Measurements from ENCODE around the gene ZSCAN1.

ZSCAN1 gene

DNA sequence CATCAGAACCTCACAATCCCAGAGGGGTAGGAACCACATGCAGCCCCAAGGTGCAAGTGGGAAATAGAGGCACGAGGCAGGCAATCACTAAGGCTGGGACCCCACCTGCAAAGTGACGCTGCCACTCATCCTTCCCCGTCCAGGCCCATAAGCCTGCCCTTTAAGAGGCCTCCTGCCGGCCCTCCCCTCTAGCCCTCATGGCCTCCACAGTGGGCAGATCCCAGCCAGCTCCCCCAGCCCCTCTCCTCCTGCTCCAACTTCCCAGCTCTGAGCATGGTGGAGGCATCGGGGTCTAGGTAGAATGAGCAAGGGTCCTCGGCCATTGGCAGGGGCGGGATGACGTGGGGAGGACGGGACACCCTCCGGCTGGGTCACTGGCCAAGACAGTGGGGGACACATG, 61.5 kb downstream of the ZSCAN1 start:
- no peak for ATAC-seq (replicated peaks; ENCODE audit: extremely low read depth, poor library complexity, severe bottlenecking)
- no peaks in the 10 kb centered on the region for H3K27me3 Mint-ChIP-seq
- peaks cover 8% of the 10 kb centered on the region for H3K4me1 Mint-ChIP-seq
- H3K4me3 Mint-ChIP-seq, result no peak overlapping the region
- H3K9me3 Mint-ChIP-seq, result peaks cover 17% of the 10 kb centered on the region
- no peak for DNase-seq (ENCODE audit: low spot score in 2 of 2)
- peaks cover 22% of the 10 kb centered on the region for H3K36me3 Mint-ChIP-seq (ENCODE audit: insufficient read depth)
- H3K27ac Mint-ChIP-seq (ENCODE audit: low read depth), result peak overlapping the region; percentile 100

DNA sequence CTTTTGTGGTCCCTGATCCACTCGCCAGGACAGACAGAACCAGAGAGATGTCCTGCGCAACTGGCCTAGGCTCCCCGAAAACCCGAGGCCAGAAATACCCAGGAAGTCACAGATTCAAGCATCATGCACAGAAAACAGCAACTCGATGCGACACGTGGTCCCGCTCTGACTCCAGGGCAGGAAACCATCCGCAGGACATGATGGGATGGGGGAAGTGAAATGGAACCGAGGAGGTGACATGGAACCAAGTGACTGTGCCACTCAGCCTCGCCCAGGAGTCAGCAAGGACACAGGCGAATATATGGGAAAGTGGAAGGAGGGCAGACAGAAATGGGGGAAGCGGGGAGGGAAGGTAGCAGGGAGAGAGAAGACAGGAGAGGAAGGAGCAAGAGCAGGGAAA, 63.1 kb downstream of the ZSCAN1 start:
- H3K9me3 Mint-ChIP-seq, result peaks cover 17% of the 10 kb centered on the region
- H3K36me3 Mint-ChIP-seq (ENCODE audit: insufficient read depth), result peaks cover 24% of the 10 kb centered on the region
- DNase-seq (ENCODE audit: low spot score in 2 of 2) (no peak), ATAC-seq (replicated peaks; ENCODE audit: extremely low read depth, poor library complexity, severe bottlenecking) (no peak)
- peaks cover 8% of the 10 kb centered on the region for H3K4me1 Mint-ChIP-seq
- peak overlapping the region; percentile 84 for H3K4me3 Mint-ChIP-seq
- no peaks in the 10 kb centered on the region for H3K27me3 Mint-ChIP-seq
- peak overlapping the region; percentile 100 for H3K27ac Mint-ChIP-seq (ENCODE audit: low read depth)

GRCh38 chr19:58097349-58097748, 63.5 kb downstream of the ZSCAN1 start:
- Mint-ChIP-seq H3K9me3 (peaks cover 17% of the 10 kb centered on the region), H3K4me3 (peak overlapping the region; percentile 84), H3K36me3 (ENCODE audit: insufficient read depth) (peaks cover 24% of the 10 kb centered on the region), H3K27ac (ENCODE audit: low read depth) (peak overlapping the region; percentile 100), H3K27me3 (no peaks in the 10 kb centered on the region), H3K4me1 (peaks cover 8% of the 10 kb centered on the region)
- no peak for ATAC-seq (replicated peaks; ENCODE audit: extremely low read depth, poor library complexity, severe bottlenecking)
- no peak for DNase-seq (ENCODE audit: low spot score in 2 of 2)

DNA sequence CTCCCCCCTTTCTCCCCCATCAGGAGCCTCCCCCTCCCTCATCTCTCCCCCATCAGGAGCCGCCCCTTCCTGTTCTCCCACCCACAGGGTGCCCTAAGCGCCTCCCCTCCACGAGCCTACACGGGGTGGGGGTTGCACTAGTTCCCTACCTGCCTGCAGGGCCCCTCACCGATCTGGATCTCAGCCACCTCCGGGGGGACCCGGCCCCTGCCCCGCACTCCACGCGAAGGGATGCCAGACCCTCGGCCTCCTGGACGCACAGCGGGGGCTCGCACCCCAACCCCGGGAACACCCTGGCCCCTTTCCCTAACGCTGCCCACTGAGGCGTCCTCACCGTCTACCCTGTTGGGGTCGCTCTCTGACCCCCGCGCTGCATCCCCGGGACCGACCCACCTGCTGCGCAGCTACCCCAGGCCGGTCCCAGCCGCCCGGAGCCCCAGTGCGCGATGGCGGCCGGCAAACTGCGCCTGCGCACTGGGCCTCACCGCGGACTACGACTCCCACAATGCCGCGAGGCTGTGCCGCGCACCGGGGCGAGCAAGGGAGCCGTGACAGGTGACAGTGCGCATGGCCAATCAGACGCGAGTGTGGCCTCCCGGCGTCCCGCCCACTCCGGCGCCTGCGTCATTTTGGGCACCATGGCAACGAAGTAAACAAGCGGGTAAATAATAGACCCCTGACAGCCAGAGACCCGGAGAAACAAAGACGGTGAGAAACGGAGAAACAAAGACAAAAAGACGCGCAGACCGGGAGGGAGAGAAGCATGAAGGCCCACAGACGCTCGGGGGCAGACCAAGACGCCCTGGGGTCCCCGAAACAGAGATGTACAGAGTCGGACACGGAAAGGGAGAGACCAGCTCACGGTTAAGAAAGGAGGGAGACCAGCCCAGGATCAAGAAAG, 64.2 kb downstream of the ZSCAN1 start, which contains the start of gene ZSCAN18:
TSS of gene ZSCAN18 (minus strand) at position 451 of the 901 bp plus-strand sequence. CDS start 7,964 bp downstream, outside the sequence.
- Mint-ChIP-seq H3K4me1 (peaks cover 8% of the 10 kb centered on the region), H3K27ac (ENCODE audit: low read depth) (peak within 1 kb of the TSS; percentile 100), H3K4me3 (peak within 1 kb of the TSS; percentile 84), H3K36me3 (ENCODE audit: insufficient read depth) (peaks cover 24% of the 10 kb centered on the region), H3K9me3 (peaks cover 17% of the 10 kb centered on the region), H3K27me3 (no peaks in the 10 kb centered on the region)
- DNase-seq (ENCODE audit: low spot score in 2 of 2), result peak; percentile 91 to 98
- ATAC-seq (replicated peaks; ENCODE audit: extremely low read depth, poor library complexity, severe bottlenecking), result peak; percentile 89

DNA sequence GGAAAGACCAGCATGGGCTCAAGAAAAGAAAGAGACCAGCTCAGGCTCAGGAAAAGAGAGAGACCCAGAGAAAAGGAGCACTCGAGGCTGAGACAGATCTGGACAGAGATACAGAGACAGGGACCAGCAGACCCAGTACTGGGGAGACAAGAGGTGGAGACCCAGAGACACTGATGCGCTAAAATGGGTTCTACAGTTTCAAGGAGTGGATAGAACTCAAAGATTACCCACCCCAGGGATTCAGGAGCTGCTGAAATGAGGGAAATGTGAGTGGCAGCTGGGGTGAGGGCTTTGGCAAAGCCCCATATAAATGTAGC, 64.8 kb downstream of the ZSCAN1 start:
- H3K27ac Mint-ChIP-seq (ENCODE audit: low read depth), result peak overlapping the region; percentile 100
- H3K36me3 Mint-ChIP-seq (ENCODE audit: insufficient read depth), result peaks cover 24% of the 10 kb centered on the region
- ATAC-seq (replicated peaks; ENCODE audit: extremely low read depth, poor library complexity, severe bottlenecking), result no peak
- no peaks in the 10 kb centered on the region for H3K27me3 Mint-ChIP-seq
- peaks cover 8% of the 10 kb centered on the region for H3K4me1 Mint-ChIP-seq
- H3K4me3 Mint-ChIP-seq, result peak overlapping the region; percentile 84
- H3K9me3 Mint-ChIP-seq, result peaks cover 18% of the 10 kb centered on the region
- DNase-seq (ENCODE audit: low spot score in 2 of 2), result no peak
